ENCODE results near the gene ZNF668.
"Not testable (repeated sequence)": the region's sequence is repeated elsewhere in the genome, so short reads cannot be mapped to it uniquely, and the experiment has no call there.

ZNF668 gene

GRCh38 chr16:31013292-31013691, 60.7 kb downstream of the ZNF668 start:
- not testable (repeated sequence) for DNase-seq (ENCODE audit: low read depth)

GRCh38 chr16:31011815-31012214, 62.2 kb downstream of the ZNF668 start:
- DNase-seq (ENCODE audit: low read depth), result not testable (repeated sequence)
